Stimulated activated CD4-positive, alpha-beta T cell treated with anti-CD3 and anti-CD28 coated beads, Interleukin-12 subunit alpha, Interleukin-12 subunit beta, amount 100 ng/mL, for 4 hours (primary cell): ENCODE measurements around the gene USP49.
"Not testable (repeated sequence)": the region's sequence is repeated elsewhere in the genome, so short reads cannot be mapped to it uniquely, and the experiment has no call there.

Experiments used
- DNase-seq: peaks from one replicate; pipeline ENCODE4 v3.0.0-alpha.2; 2020

Gene USP49

GRCh38 chr6:41871691-41872090 is 23.5 kb downstream of the USP49 start:
- DNase-seq = no peak

DNA sequence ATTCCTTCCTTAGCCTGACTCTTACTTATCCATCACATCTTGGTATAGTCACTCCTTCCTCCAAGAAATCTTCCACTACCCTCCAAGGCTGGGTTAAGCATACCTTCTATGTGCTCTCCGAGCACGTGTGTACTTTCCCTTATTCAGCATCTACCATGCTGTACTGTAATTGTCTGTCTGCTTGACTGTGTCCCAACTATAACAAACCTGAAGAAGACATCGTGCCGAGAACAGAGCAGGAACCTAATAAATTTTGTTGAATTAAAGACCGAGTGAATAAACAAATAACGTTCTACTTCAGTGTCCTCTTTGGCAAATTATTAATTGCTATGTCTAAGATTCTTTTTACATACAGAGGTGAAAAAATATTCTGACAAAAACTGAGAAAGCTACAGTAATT is 35.8 kb downstream of the USP49 start:
- no peak for DNase-seq

GRCh38 chr6:41858703-41859102 is 36.5 kb downstream of the USP49 start:
- DNase-seq = no peak

DNA sequence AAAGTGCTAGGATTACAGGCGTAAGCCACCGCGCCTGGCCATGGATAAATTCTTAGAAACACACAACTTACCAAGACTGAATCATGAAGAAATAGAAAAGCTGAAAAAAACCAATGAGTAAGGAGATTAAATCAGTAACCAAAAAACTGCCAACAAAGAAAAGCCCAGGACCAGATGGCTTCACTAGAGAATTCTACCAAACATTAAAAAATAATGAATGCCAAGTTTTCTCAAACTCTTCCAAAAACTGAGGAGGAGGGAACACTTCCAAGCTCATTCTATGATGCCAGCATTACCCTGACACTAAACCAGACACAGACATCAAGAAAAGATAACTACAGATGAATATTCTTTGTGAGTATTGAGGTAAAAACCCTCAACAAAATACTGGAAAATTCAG is 44.3 kb downstream of the USP49 start:
- no peak for DNase-seq

DNA sequence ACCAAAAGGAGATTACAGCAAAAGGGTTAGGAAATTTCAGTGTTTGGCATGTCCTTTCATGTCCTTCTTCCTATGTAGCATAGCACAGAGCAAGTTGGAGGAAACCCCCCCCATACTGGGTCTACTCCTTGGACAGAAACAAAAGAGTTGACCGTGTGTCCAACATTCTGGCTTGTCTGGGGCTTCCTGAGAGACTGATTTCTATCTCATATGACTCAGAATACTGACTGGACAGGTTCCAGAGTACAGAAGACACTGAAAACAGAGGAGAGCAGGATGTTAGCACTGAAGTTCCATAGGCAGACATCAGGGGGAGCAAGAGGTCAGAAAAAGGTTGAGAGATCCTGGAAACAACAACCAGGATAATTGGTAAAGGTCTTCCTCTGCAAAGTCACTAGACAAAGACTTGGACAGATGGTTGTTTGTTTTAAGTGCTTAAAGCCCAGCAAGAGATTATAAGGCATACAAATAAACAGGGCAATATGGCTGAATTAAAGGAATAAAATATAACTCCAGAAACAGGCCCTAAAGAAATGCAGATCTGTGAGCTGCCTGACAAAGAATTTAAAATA is 48.4 kb downstream of the USP49 start:
- DNase-seq = peak; percentile 39

- DNase-seq = no peak
These were observed 52.0 kb downstream of the USP49 start for GRCh38 chr6:41843178-41843577.

GRCh38 chr6:41840326-41840725 is 54.8 kb downstream of the USP49 start:
- DNase-seq = no peak

- no peak for DNase-seq
These were observed 58.5 kb downstream of the USP49 start for GRCh38 chr6:41836660-41837052.

DNA sequence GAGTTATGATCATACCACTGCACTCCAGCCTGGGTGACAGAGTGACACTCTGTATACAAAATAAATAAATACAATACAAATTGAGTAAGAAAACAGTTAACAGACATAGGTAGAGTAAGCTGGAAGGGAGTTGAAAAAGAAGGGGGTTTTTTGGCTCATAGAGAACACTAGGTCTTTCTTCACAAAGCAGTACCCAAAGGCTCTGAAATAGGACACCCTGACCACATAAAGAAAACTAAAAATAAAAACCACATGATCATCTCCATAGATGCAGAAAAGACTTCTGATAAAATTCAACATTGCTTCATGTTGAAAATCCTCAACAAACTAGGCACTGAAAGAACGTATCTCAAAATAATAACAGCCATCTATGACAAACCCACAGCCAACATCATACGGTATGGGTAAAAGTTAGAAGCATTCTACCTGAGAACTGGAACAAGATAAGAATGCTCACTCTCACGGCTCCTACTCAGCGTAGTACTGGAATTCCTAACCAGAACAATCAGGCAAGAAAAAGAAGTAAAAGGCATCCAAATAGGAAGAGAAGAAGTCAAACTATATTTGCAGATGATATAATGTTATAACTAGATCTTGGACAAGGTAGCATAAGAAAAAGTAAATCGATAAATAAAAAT is 59.0 kb downstream of the USP49 start:
- DNase-seq = no peak

DNA sequence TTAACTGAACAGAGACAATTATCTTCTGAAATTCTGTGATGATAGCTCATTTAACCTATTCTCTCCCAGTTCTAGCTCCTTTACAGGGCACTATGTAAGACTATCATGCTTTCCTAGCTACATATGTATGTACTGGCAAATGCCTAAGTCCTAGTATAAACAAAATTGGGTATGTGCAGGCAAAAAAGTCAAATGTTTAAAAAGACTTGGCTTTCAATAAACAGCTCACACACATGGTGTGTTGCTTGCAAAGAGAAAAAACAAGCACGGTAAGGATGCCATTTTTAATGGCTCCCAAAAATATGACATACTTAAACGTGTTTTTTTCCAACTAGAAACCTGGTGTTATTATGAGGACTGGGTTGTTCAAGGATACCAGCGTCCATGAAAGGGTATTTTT is 62.9 kb downstream of the USP49 start:
- no peak for DNase-seq

GRCh38 chr6:41826343-41827022 is 68.7 kb downstream of the USP49 start:
- DNase-seq = no peak

DNA sequence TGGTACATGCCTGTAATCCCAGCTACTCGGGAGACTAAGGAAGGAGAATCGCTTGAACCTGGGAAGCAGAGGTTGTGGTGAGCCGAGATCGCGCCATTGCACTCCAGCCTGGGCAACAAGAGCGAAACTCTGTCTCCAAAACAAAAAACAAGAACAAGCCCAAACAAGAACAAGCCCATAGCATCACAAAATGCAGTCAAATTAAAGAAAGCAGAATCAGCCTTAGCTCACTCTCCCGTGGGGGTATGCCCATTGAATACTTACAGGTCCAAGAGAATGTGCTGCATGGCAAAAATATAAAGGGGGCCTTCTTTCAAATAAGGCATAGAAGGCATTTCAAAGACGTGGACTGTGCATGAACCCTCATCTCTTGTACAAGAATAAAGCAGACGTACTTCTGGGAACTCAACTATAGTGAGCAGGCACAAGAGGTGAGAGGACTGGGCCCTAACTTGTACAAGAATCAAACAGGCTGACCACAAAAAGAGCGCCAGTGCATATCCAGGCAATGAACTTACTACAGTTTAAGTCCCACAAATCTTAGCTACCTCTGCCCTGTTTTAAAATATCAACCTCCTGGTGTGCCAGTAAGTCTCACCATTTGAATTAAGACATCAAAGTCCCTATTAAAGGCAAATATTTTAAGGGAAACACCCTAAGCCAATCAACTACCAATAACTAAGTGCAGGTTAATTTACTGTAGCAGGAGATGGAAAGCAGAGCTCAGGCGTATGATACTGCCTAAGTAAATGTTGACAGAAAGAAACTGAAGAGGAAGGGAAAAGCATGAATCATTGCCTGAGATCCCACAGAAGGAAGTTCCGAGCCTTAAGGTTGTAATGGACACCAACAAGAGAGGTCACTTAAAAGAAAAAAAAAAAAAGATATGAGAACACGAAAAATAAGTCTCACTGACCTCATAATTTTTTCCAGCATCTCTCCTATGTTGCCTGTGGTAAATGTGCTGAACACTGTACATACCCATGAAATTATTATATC is 70.3 kb downstream of the USP49 start:
- no peak for DNase-seq

DNA sequence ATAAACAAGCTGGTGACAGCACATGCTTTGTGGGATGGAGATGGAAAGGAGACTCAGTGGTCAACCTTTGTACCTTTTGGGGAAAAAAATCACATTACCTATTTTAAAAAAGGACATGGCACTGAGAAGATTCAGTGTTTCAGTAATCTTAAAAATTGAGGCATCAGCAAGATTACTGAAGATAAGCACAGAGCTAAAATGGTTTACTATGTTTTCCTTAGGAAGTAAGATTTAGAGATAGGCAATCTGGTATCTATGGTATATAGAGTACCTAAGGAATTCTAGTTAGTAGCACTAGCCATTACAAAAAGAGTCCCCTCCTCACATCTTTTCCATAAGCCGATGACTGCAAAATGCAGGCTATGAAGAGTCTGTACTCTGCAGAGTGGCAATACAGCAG is 72.0 kb downstream of the USP49 start:
- DNase-seq = no peak

- DNase-seq = no peak
These were observed 73.2 kb downstream of the USP49 start for GRCh38 chr6:41822021-41822420.

GRCh38 chr6:41821266-41821665 is 73.9 kb downstream of the USP49 start:
- no peak for DNase-seq

GRCh38 chr6:41818271-41819054 is 76.7 kb downstream of the USP49 start:
- no peak for DNase-seq

- DNase-seq = no peak
These were observed 79.6 kb downstream of the USP49 start for GRCh38 chr6:41815587-41815986.

DNA sequence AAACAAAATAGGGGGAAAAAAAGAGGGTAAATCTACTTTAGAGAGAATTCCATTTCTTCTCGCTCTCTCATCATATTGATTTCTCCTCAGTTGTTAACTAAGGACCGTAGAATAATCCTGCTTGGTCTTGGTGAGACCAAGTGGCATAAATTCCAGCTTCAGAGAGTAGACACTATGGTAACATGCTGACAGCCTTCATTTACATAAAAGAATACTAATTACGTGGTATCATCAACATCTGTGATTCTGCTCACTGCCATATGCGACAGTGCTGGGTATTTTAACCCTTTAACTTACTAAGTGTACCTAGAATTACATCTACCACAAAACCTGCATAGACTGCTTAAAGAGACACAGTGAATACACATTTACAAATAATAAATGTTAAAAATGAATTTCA is 80.5 kb downstream of the USP49 start:
- no peak for DNase-seq

DNA sequence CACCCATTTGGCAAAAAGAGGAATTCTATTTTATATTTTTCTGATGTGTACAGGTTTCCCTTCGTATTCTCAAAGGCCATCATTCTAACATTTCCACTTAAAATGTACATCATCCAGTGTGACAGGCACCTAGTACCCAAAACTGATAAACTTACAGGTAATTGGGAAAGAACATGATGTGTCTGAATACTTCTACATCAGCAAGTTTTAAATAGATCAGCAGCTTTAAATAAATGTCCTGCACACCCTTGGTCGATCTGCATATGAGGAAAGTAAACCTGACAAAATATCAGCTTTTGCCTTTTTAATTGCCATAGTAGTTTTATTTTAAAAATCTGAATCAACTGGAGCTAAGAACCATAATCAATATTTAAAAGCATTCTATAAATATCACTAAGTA is 81.2 kb downstream of the USP49 start:
- no peak for DNase-seq

DNA sequence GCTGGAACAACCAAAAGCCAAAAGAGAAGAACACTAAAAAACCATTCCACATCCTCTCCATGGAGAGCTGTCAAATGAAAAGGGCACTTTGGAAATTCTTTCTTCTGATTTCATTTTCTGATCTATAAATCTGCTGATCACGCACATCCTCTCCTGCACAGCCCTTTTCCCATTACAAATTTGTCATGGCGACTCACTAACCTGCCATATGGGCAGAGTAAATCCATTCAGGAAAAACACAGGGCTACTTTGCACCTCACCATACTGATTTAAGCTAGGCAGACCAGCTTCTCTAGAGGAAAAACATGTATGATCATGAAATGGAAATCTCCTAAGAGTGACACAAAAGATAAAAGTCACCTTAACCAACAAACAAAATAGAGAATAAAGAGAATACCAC is 81.7 kb downstream of the USP49 start:
- DNase-seq = no peak

- DNase-seq = not testable (repeated sequence)
These were observed 83.2 kb downstream of the USP49 start for GRCh38 chr6:41811946-41812345.

DNA sequence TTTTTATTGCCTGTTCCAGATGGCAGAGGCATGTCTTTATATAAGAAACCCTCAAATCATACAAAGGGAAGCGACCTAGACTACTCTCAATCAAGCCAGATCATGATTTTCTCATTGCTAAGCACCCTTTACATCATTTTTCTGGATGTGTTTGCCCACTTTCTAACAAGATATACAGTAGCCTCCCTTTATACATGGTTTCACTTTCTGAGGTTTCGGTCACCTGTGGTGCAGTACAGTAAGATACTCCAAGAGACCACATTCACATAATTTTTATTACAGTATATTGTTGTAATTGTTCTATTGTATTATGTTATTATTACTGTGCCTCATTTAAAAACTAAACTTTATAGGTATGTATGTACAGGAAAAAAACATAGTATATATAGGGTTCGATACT is 84.1 kb downstream of the USP49 start:
- DNase-seq = no peak
